HepG2 (cell line): ENCODE measurements around the gene MLLT10. TPM values are rescaled to one million over a fixed set of nuclear protein-coding genes. Genes with fewer than 3 reads are reported as not detected.
A peak's percentile ranks its signal among the peaks of the same experiment; 100 is the strongest.

ENCODE experiments used
- ATAC-seq: fragments of 200-7000 bp; cut with Tn5 transposase; 3 replicates; pipeline ENCODE4 v1.9.1; 2020; ENCODE audit warnings: mild to moderate bottlenecking, moderate library complexity
- BruUV-seq: library from RNA; stranded (reverse); fragments of 400-500 nt; replicated peaks from 2 replicates; lab custom pipeline; 2021; lab: Mats Ljungman, UMichigan
- CTCF ChIA-PET: fragments of 300-600 bp; formaldehyde crosslinking; extraction: SDS; loops from one replicate; lab custom pipeline; 2021; ENCODE audit warnings: low total read pairs, inconsistent platforms, low intra/inter-chr PET ratio; lab: Yijun Ruan, JAX
- POLR2A ChIA-PET: fragments of 350-600 bp; sonication (Branson Sonifier 250); formaldehyde crosslinking; loops from one replicate; lab custom pipeline; 2020; ENCODE audit warnings: antibody characterized with exemption, inconsistent platforms; lab: Yijun Ruan, JAX
- DNase-seq: peaks from one replicate; pipeline ENCODE4 v3.0.0-alpha.2; 2015; ENCODE audit warnings: low spot score
- FAIRE-seq: peaks from 3 replicates; lab custom pipeline; 2011; peaks lifted over from hg19 to GRCh38; lab: Jason Lieb, UNC
- H2AFZ ChIP-seq: one replicate; pipeline ENCODE4 v1.6.1; 2011; ENCODE audit warnings: low read length, inconsistent platforms
- H3K27ac ChIP-seq: fragments of 300-600 bp; 3 replicates; pipeline ENCODE4 v1.8.0; 2011; ENCODE audit warnings: mixed run types, mild to moderate bottlenecking, mixed read lengths, low read length, inconsistent platforms; ENCODE audit not compliant: insufficient read depth; ENCODE audit errors: extremely low read length
- H3K27me3 ChIP-seq, 2 experiments: fragments of 200-600 bp in 1 of 2; 2 replicates in 1 of 2; 3 replicates in 1 of 2; pipeline versions ENCODE4 v1.6.0 to v1.8.0; 2011; ENCODE audit warnings: low read length in 2 of 2, mild to moderate bottlenecking in 2 of 2, moderate library complexity in 2 of 2, inconsistent platforms in 1 of 2; ENCODE audit not compliant: insufficient read depth in 2 of 2, control insufficient read depth in 1 of 2
- H3K36me3 ChIP-seq, 2 experiments: fragments of 200-600 bp in 1 of 2; replicated peaks in 1 of 2; 2 replicates in 1 of 2; 3 replicates in 1 of 2; pipeline versions ENCODE4 v1.5.1 to v1.8.0; 2011; ENCODE audit warnings: low read length in 2 of 2, inconsistent platforms in 1 of 2; ENCODE audit not compliant: insufficient read depth in 2 of 2, control insufficient read depth in 1 of 2
- H3K4me1 ChIP-seq: 2 replicates; pipeline ENCODE4 v1.5.1; 2012; ENCODE audit warnings: low read length, inconsistent platforms; ENCODE audit not compliant: insufficient read depth
- H3K4me2 ChIP-seq: 2 replicates; pipeline ENCODE4 v1.6.0; 2011; ENCODE audit warnings: low read depth, low read length, inconsistent platforms
- H3K4me3 ChIP-seq, 3 experiments: fragments of 200-600 bp in 1 of 3; sonication (generic), shearing (Covaris generic) in 1 of 3; replicated peaks in 1 of 3; 2 replicates each; pipeline ENCODE4 v1.5.1; 2011 to 2016; ENCODE audit warnings: low read length in 3 of 3, inconsistent platforms in 2 of 3, low read depth in 2 of 3, mild to moderate bottlenecking in 2 of 3, control low read depth in 1 of 3, mixed read lengths in 1 of 3; ENCODE audit not compliant: insufficient read depth in 1 of 3
- H3K79me2 ChIP-seq: one replicate; pipeline ENCODE4 v1.6.1; 2011; ENCODE audit warnings: low read length, inconsistent platforms; ENCODE audit not compliant: insufficient read depth
- H3K9ac ChIP-seq: 2 replicates; pipeline ENCODE4 v1.6.0; 2011; ENCODE audit warnings: mild to moderate bottlenecking, low read depth, low read length, inconsistent platforms; ENCODE audit not compliant: insufficient read depth
- H3K9me3 ChIP-seq: 2 replicates; pipeline ENCODE4 v1.5.1; 2012; ENCODE audit warnings: mild to moderate bottlenecking, low read length
- H4K20me1 ChIP-seq: 2 replicates; pipeline ENCODE4 v1.6.0; 2011; ENCODE audit warnings: inconsistent platforms, mild to moderate bottlenecking, low read length, moderate library complexity; ENCODE audit not compliant: insufficient read depth
- DMAP1 ChIP-seq: IDR thresholded peaks from 2 replicates; pipeline ENCODE4 v1.6.1; 2016
- KMT2A ChIP-seq: sonication (generic); formaldehyde crosslinking; IDR thresholded peaks from 2 replicates; pipeline ENCODE4 v1.4.0; 2020; ENCODE audit warnings: missing genetic modification reagents
- MEF2D ChIP-seq: sonication (generic); formaldehyde crosslinking; IDR thresholded peaks from 2 replicates; pipeline ENCODE4 v1.5.1; 2020; ENCODE audit warnings: mild to moderate bottlenecking, missing genetic modification reagents
- POLR2AphosphoS5 ChIP-seq: IDR thresholded peaks from 2 replicates; pipeline ENCODE4 v1.6.1; 2012; ENCODE audit warnings: low read depth, low read length
- PPARG ChIP-seq: conservative IDR thresholded peaks from 2 replicates; pipeline ENCODE4 v1.6.1; 2016; ENCODE audit warnings: missing biosample characterization, missing genetic modification reagents
- RNF2 ChIP-seq: fragments of 450-650 bp; conservative IDR thresholded peaks from 2 replicates; pipeline ENCODE4 v1.6.1; 2016; ENCODE audit warnings: low read depth
- TARDBP ChIP-seq: sonication (generic); formaldehyde crosslinking; IDR thresholded peaks from 2 replicates; pipeline ENCODE4 v1.8.0; 2022; ENCODE audit warnings: mild to moderate bottlenecking, missing genetic modification reagents
- TERF1 ChIP-seq: sonication (generic); formaldehyde crosslinking; IDR thresholded peaks from 2 replicates; pipeline ENCODE4 v1.8.0; 2022; ENCODE audit warnings: mild to moderate bottlenecking, missing genetic modification reagents, moderate library complexity
- ZNF432 ChIP-seq: sonication (generic); formaldehyde crosslinking; IDR thresholded peaks from 2 replicates; pipeline ENCODE4 v1.5.0; 2020; ENCODE audit warnings: missing genetic modification reagents, mild to moderate bottlenecking, borderline replicate concordance
- ZNF687 ChIP-seq: sonication (generic); formaldehyde crosslinking; IDR thresholded peaks from 2 replicates; pipeline ENCODE4 v1.5.1; 2020; ENCODE audit warnings: mild to moderate bottlenecking, missing genetic modification reagents, moderate library complexity
- WGBS: methylation state at CpG from one replicate; pipeline ENCODE4 v1.1.6; 2017; ENCODE audit warnings: low lambda C conversion rate; 5-methylcytosine and 5-hydroxymethylcytosine counted together
- in situ Hi-C: cut with HindIII; loops from 2 replicates; pipeline ENCODE4 v1.10.0; 2017; ENCODE audit warnings: low pct_unique_long_range_greater_than_20kb; ENCODE audit not compliant: extremely low pct_ligation_motif_present
- intact Hi-C: fragments of 100-400 bp; cut with micrococcal nuclease; formaldehyde crosslinking; loops from one replicate; pipeline ENCODE4 v1.10.0; 2022; ENCODE audit not compliant: unreplicated experiment
- polyA plus RNA-seq, 8 experiments: library from polyadenylated mRNA; depleted of rRNA in 3 of 8; stranded (reverse) in 7 of 8; unstranded in 1 of 8; fragments of >200 nt; fragmentation: Illumina TruSeq in 4 of 8; extraction: Trizol in 4 of 8; gene quantifications; 2 replicates each; pipeline versions ENCODE4 v1.2.1 to v1.2.3, GENCODE V29; 2011 to 2016; ENCODE audit warnings: low read depth in 4 of 8, missing spikeins in 1 of 8, mixed read lengths in 1 of 8; ENCODE audit not compliant: insufficient read depth in 1 of 8
- total RNA-seq, 5 experiments: library from RNA; depleted of rRNA; stranded (reverse); fragments of >200 nt; fragmentation: Illumina TruSeq; extraction: Trizol; gene quantifications; 2 replicates each; pipeline ENCODE4 v1.2.3, GENCODE V29; 2016; ENCODE audit warnings: low read depth in 1 of 5

Gene MLLT10
- total and polyA plus RNA-seq, 2 of the 13 experiments (the other 11 are each of a cell fraction or from before 2014, with no cell fraction given) = 51.3 to 84.1 TPM

GRCh38 chr10:21497177-21497807 is 36.7 kb upstream of the MLLT10 start (continued):
- TF ChIP-seq ZNF687 (CRISPR knock-in tag) (peak; percentile 79), KMT2A (peak; percentile 68), RNF2 (no peak), POLR2AphosphoS5 (peak; percentile 75; the same call in 1 of the 2 replicates), DMAP1 (CRISPR knock-in tag) (peak; percentile 42; the same call in 1 of the 2 replicates), TARDBP (CRISPR knock-in tag) (no peak), ZNF432 (no peak)

- no peak overlapping the region for H3K9ac ChIP-seq
- CTCF ChIA-PET = no interaction called here
Observed at GRCh38 chr10:21498377-21498776, 35.7 kb upstream of the MLLT10 start.

More at GRCh38 chr10:21498377-21498776, 35.7 kb upstream of the MLLT10 start:
- H4K20me1 ChIP-seq = no peaks in the 10 kb centered on the region
- 35% methylated on average over 2 of the region's 2 CpGs for WGBS
- no peak overlapping the region for H2AFZ ChIP-seq
- intact Hi-C loops (loop anchor here (5.0 to 10.0 kb wide), 2 partner anchors 424 to 454 kb away; no protein-coding TSS in a partner anchor), in situ Hi-C loops (loop anchor here (10.0 to 25.0 kb wide), 2 partner anchors 211 to 456 kb away; no protein-coding TSS in a partner anchor)
- no peak overlapping the region for H3K4me3 ChIP-seq
- ATAC-seq = no peak
- TF ChIP-seq TERF1 (CRISPR knock-in tag) = no peak
- peak; percentile 31; the same call in 1 of the 2 replicates for TF ChIP-seq PPARG (CRISPR knock-in tag)
- peak; percentile 59; the same call in 1 of the 2 replicates for TF ChIP-seq MEF2D
- no peak for DNase-seq
- H3K9me3 ChIP-seq = no peaks in the 10 kb centered on the region
- no peaks in the 10 kb centered on the region; a peak in 1 of 5 replicates for H3K27me3 ChIP-seq
- H3K79me2 ChIP-seq = peaks cover 5% of the 10 kb centered on the region
- H3K27ac ChIP-seq = no peak overlapping the region
- no peak overlapping the region for H3K4me2 ChIP-seq
- BruUV-seq = no TSS peak
- H3K4me1 ChIP-seq = peaks cover 63% of the 10 kb centered on the region
- H3K36me3 ChIP-seq = no peaks in the 10 kb centered on the region
- POLR2A ChIA-PET = interaction anchor here (5.1 kb wide), 1 partner anchor 27 kb away, joined by 294 read pairs; the partner anchor contains the start of gene SKIDA1
- peak; percentile 60 for FAIRE-seq
